Endometrium (tissue), 2 donors: ENCODE data around the gene SUV39H2.
"Not testable (repeated sequence)": the region's sequence is repeated elsewhere in the genome, so short reads cannot be mapped to it uniquely, and the experiment has no call there.

ENCODE experiments used
- FAIRE-seq: peaks from 2 replicates; lab custom pipeline; 2012; peaks lifted over from hg19 to GRCh38; lab: Jason Lieb, UNC
- donor health status: control.
- donor health status: control.

SUV39H2 gene, protein sequence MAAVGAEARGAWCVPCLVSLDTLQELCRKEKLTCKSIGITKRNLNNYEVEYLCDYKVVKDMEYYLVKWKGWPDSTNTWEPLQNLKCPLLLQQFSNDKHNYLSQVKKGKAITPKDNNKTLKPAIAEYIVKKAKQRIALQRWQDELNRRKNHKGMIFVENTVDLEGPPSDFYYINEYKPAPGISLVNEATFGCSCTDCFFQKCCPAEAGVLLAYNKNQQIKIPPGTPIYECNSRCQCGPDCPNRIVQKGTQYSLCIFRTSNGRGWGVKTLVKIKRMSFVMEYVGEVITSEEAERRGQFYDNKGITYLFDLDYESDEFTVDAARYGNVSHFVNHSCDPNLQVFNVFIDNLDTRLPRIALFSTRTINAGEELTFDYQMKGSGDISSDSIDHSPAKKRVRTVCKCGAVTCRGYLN

DNA sequence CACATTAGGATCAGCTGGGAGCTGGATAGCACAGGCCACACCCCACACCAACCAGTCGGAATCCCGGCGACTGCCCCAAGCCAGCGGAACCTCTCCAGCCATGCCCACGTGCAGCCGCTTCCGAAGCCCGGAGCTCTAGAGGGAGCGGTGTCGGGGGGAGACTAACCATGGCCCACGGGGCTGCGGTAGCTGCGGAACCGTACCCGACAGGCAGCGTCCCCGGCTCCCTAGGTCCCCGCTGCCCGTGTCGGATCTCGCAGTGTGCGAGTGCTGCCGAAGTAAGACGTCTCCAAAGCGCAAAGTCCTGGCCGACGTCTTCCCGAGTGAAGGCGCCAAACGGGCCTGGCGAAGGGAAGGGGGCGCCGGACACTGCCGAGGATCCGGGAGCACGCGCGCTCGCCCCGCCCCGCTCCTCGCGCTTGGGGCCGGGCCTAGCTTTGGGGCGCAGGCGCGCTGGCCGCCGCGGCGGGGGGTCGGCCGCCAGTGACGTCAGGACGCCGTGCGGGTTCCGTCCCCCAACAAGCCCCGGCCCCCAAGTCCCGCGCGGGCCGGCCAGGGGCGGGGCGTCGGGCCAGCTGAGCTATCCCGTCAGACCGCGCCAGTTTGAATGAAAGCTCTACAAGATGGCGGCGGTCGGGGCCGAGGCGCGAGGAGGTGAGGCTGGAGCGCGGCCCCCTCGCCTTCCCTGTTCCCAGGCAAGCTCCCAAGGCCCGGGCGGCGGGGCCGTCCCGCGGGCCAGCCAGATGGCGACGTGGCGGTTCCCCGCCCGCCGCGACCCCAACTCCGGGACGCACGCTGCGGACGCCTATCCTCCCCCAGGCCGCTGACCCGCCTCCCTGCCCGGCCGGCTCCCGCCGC, at the start of gene SUV39H2:
Gene SUV39H2, plus strand, starts transcription at position 601 of the 858 bp plus-strand sequence. Its CDS starts 23 bp downstream, at position 624.
- no peak for FAIRE-seq

GRCh38 chr10:14833106-14833505, 45.6 kb upstream of the SUV39H2 start:
- no peak for FAIRE-seq

GRCh38 chr10:14836208-14836607, 42.5 kb upstream of the SUV39H2 start:
- no peak for FAIRE-seq

DNA sequence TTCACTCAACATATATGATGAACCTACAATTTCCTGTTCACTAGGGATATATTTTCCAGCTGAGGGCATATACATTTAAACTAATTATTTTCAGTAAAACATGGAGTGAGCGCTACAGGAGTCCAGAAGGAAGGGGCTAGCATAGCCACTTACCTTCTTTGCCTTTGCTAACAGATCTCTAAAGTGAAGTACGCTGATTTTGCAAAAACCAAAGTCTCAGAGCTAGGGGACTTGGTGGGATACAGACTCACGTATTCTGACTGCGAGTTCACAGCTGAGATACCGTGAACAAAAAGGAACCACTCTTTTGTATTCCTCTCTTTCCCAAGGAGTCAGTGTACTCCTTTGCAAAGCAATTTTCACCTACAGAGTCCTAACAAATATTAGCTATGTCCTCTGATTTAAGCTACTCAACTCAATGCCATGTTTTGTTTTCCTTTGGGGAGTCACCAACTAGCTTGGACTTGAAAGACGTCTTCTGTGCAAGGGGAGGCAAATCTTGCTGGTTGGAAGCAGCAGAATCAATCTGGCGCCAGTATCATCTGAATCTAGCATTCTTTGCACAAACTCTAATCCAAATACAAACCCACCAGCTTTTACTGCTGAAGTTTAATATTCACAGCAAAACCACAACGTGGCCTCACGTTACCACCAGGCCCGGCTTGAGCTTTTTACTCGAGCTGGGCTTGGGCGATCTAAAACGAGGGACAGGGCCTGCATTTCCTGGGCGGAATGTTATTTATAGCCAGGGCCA, 41.5 kb upstream of the SUV39H2 start:
- FAIRE-seq = no peak

- FAIRE-seq = peak; percentile 92
Measured at GRCh38 chr10:14837757-14838581, 40.7 kb upstream of the SUV39H2 start, which contains the start of the genes CDNF, HSPA14 and MSANTD7. CDNF (minus strand) TSS chr10:14838037; CDS start chr10:14837946, 91 bp downstream. HSPA14 (plus strand) TSS chr10:14838306; CDS start chr10:14838403, 97 bp downstream. MSANTD7 (plus strand) TSS chr10:14838306; CDS start chr10:14842285, 3,979 bp downstream.

GRCh38 chr10:14838582-14839304, 39.9 kb upstream of the SUV39H2 start:
- FAIRE-seq = no peak

- no peak for FAIRE-seq
Measured at GRCh38 chr10:14839305-14839695, 39.4 kb upstream of the SUV39H2 start.

GRCh38 chr10:14840178-14840577, 38.5 kb upstream of the SUV39H2 start:
- no peak for FAIRE-seq

- no peak for FAIRE-seq
Measured at GRCh38 chr10:14843327-14843988, 35.2 kb upstream of the SUV39H2 start.

DNA sequence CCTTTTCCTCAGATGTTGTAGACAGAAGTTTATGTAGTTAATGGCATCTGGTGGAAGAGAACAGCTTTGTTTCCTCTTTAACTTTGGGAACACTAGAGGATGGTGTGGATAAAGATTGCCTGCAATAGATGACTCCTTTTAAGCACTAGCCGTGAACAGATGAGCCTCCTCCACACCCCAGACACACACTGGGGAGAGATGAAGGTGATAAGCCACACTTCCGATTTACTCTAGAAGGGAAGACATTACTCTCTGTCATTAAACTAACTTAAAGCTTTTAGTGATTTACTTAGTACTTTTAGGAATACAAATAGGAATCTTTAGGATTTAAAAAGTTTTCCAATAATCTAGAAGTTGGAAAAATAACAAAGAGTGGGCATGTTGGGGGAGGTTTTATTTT, 33.7 kb upstream of the SUV39H2 start:
- no peak for FAIRE-seq

GRCh38 chr10:14852236-14852635, 26.4 kb upstream of the SUV39H2 start:
- no peak for FAIRE-seq

DNA sequence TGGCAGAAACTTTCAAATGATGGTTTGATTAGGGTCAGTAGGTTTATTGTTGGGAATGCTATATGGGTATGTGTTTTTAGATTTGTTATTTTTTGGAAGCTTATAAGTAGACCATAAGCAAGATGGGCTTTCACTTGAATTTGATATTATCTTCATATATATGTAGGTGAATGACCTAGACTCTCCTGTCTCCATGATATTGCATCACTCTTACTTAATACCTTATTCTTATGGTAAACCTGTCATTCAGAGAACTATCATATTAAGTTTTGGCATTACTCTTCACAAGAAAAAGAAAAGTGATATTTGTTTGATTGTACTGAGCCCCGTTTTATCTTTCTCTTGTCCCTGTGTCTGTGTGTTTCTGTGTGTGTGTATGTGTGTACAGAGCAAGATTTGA, 23.2 kb upstream of the SUV39H2 start:
- no peak for FAIRE-seq

GRCh38 chr10:14858338-14858960, 20.2 kb upstream of the SUV39H2 start:
- FAIRE-seq = no peak

DNA sequence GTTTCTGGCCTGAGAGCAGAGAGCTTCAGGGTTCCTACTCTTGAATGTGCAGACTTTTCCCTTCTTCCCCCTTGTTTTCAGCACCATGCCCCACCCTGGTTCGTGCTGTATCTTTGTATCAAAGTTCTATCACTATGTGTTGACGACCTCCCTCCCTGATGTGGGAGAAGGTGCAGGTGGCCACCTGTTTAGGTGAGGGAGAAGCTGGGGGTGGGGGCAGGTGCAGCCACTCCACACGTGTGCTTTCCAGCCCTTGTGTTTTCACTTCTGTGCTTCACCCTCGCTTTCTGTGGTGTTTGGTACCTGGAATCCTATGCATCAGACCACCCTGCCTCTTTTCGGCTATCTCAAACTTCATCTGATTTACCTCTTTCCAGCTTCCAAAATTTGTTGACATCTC, 19.6 kb upstream of the SUV39H2 start:
- FAIRE-seq = no peak

GRCh38 chr10:14859775-14860174, 18.9 kb upstream of the SUV39H2 start:
- no peak for FAIRE-seq

- no peak for FAIRE-seq
Measured at GRCh38 chr10:14860791-14861190, 17.9 kb upstream of the SUV39H2 start.

GRCh38 chr10:14864466-14864865, 14.2 kb upstream of the SUV39H2 start:
- FAIRE-seq = not testable (repeated sequence)

- not testable (repeated sequence) for FAIRE-seq
Measured at GRCh38 chr10:14864871-14865270, 13.8 kb upstream of the SUV39H2 start.

DNA sequence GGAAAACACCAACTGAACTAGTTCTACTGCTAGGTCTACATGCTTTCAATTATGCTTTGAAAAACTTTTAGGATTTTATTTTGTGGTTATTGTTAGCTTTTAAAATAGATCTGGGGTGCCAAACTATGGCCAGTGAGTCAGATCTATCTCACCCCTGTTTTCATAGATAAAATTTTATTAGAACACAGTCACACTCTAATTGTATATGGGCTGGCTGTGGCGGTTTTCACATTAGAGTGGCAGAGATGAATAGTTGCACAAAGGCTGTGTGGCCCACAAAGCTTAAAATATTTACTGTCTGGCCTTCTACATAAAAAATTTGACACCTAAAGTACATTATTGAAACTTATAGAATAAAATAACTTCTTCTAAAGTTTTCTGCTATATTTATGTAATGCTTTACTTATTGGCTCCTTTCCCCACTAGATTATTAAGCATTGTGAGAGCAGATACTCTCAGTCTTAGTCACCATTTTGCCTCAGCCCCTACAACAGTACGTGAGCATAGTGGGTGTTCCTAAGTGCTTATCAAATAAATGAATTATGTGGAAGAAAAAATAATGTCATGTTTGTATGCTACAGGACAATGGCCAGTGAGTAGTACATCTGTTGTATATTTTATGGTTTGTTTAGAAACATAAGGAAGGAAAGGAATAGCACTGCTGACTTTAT, 5.4 kb upstream of the SUV39H2 start:
- no peak for FAIRE-seq
